Measurements from ENCODE around the gene IGSF3.

The IGSF3 gene

DNA sequence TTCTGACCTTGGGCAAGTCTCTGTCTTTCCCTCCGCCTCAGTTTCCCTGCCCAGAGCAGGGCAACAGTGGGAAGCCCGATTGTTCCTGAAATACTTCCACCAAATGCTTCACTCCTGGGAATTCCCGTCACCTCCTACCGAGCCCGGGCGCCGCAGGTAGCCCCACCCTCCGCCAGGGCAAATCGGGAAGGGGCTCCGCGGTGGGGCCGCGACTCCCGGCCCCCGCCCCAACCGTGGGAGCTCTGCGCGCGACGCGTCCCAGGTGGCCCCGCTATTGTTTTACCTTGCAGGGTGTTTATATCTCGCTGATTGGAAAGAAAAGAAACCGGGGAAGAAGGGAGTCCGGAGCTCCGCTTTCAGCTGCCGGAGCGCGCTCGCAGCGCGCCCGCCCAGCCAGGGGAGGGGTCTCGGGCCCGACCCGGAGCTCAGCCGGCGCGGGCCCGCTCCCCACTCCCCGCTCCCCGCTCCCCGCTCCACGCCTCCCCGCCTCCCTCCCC is 407 bp downstream of the IGSF3 start:
- no peaks in the 10 kb centered on the region for H4K20me1 ChIP-seq (ENCODE audit: insufficient read depth, low read length)
- no peaks in the 10 kb centered on the region for H3F3A ChIP-seq (ENCODE audit: insufficient read depth, low read length)
- no peaks in the 10 kb centered on the region for H3K79me2 ChIP-seq (ENCODE audit: low read length)
- no peak for DNase-seq
- H3K27ac ChIP-seq (ENCODE audit: low read length) = no peak overlapping the region
- H3K9ac ChIP-seq (ENCODE audit: low read length) = no peak overlapping the region
- H2AFZ ChIP-seq (ENCODE audit: low read length) = no peak overlapping the region
- H3K4me1 ChIP-seq (ENCODE audit: low read length) = no peaks in the 10 kb centered on the region
- H3K4me3 ChIP-seq (ENCODE audit: low read length) = peak overlapping the region; percentile 54
- no peak for TF ChIP-seq EZH2phosphoT487 (IDR thresholded peaks at IDR 0.05; ENCODE audit: low read length)
- no peak for TF ChIP-seq CTCF (IDR thresholded peaks at IDR 0.05; ENCODE audit: low read length)
- TF ChIP-seq EZH2 (optimal IDR thresholded peaks at IDR 0.05; ENCODE audit: low read depth, low read length) = no peak
- no peaks in the 10 kb centered on the region for H3K9me3 ChIP-seq (replicated peaks; ENCODE audit: insufficient read depth, low read length)
- no peaks in the 10 kb centered on the region for H3K36me3 ChIP-seq (replicated peaks; ENCODE audit: insufficient read depth, low read length)
- no peaks in the 10 kb centered on the region for H3K27me3 ChIP-seq (replicated peaks; ENCODE audit: insufficient read depth, low read length)
- peak overlapping the region; percentile 54; the same call in 1 of the 2 replicates for H3K4me2 ChIP-seq (ENCODE audit: low read depth, low read length)
- no peaks in the 10 kb centered on the region for H3K9me2 ChIP-seq (replicated peaks; ENCODE audit: insufficient read depth, low read length)

DNA sequence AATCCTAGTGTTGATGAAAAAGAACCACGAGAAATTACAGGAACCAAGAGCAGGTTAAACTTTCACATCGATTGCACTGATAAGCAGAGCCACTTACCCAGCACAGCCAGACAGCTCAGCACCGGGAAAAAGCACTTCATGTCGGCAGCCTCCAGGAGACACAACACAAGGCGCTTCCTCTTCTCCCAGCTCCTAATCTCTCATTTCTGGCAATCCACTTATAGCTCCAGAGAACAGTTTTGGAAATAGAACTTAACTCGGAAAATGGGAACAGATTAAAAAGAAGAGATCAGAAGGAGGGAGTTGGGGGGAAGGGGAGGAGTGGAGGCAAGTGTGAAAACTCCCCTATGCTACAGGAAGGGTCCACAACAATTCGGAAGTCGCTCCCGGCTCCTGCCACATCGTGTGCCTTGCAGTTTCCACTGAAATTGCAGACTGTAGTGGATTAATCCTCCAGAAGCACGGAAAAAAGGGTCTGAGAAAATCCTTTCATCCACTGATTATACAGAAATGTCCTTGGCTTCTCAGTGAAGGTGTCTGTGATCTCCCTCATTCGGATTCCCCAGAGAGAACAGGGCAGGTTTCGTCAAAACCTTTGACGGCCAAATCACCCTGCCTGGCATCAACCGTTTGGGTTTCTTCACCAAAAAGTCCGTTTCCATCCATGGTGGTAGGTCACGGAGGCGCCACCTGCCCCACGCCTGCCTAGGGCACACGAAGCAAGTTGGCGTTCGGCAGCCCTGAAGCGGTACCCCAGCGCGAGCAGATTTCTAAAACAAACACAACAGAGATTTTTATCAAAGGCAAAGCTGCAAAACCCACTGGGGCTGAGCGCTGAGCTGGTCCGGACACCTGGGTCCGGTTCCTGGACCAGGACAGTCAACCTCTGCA is 1.1 kb downstream of the IGSF3 start:
- H3K27ac ChIP-seq (ENCODE audit: low read length) = no peak overlapping the region
- no peak for DNase-seq
- H3K4me3 ChIP-seq (ENCODE audit: low read length) = peak overlapping the region; percentile 54; the same call in 1 of the 2 replicates
- no peaks in the 10 kb centered on the region for H3K27me3 ChIP-seq (replicated peaks; ENCODE audit: insufficient read depth, low read length)
- H3K4me2 ChIP-seq (ENCODE audit: low read depth, low read length) = peak overlapping the region; percentile 54; the same call in 1 of the 2 replicates
- no peaks in the 10 kb centered on the region for H3K4me1 ChIP-seq (ENCODE audit: low read length)
- H3K9ac ChIP-seq (ENCODE audit: low read length) = no peak overlapping the region
- TF ChIP-seq CTCF (IDR thresholded peaks at IDR 0.05; ENCODE audit: low read length) (no peak), EZH2 (optimal IDR thresholded peaks at IDR 0.05; ENCODE audit: low read depth, low read length) (no peak), EZH2phosphoT487 (IDR thresholded peaks at IDR 0.05; ENCODE audit: low read length) (no peak)
- H3K9me2 ChIP-seq (replicated peaks; ENCODE audit: insufficient read depth, low read length) = no peaks in the 10 kb centered on the region
- H3K9me3 ChIP-seq (replicated peaks; ENCODE audit: insufficient read depth, low read length) = no peaks in the 10 kb centered on the region
- H3F3A ChIP-seq (ENCODE audit: insufficient read depth, low read length) = no peaks in the 10 kb centered on the region
- H4K20me1 ChIP-seq (ENCODE audit: insufficient read depth, low read length) = no peaks in the 10 kb centered on the region
- no peak overlapping the region for H2AFZ ChIP-seq (ENCODE audit: low read length)
- H3K36me3 ChIP-seq (replicated peaks; ENCODE audit: insufficient read depth, low read length) = no peaks in the 10 kb centered on the region
- H3K79me2 ChIP-seq (ENCODE audit: low read length) = no peaks in the 10 kb centered on the region

- H3K27me3 ChIP-seq (replicated peaks; ENCODE audit: insufficient read depth, low read length) = no peaks in the 10 kb centered on the region
- no peak for TF ChIP-seq EZH2 (optimal IDR thresholded peaks at IDR 0.05; ENCODE audit: low read depth, low read length)
- no peak for TF ChIP-seq CTCF (IDR thresholded peaks at IDR 0.05; ENCODE audit: low read length)
- TF ChIP-seq EZH2phosphoT487 (IDR thresholded peaks at IDR 0.05; ENCODE audit: low read length) = no peak
- H3K79me2 ChIP-seq (ENCODE audit: low read length) = no peaks in the 10 kb centered on the region
- no peak overlapping the region for H3K4me3 ChIP-seq (ENCODE audit: low read length)
- H3K36me3 ChIP-seq (replicated peaks; ENCODE audit: insufficient read depth, low read length) = no peaks in the 10 kb centered on the region
- H3K9me2 ChIP-seq (replicated peaks; ENCODE audit: insufficient read depth, low read length) = no peaks in the 10 kb centered on the region
- no peak for DNase-seq
- H3K9ac ChIP-seq (ENCODE audit: low read length) = no peak overlapping the region
- no peak overlapping the region for H3K27ac ChIP-seq (ENCODE audit: low read length)
- H3K4me2 ChIP-seq (ENCODE audit: low read depth, low read length) = no peak overlapping the region
- H2AFZ ChIP-seq (ENCODE audit: low read length) = no peak overlapping the region
- no peaks in the 10 kb centered on the region for H3F3A ChIP-seq (ENCODE audit: insufficient read depth, low read length)
- H3K9me3 ChIP-seq (replicated peaks; ENCODE audit: insufficient read depth, low read length) = no peaks in the 10 kb centered on the region
- no peaks in the 10 kb centered on the region for H4K20me1 ChIP-seq (ENCODE audit: insufficient read depth, low read length)
- no peaks in the 10 kb centered on the region for H3K4me1 ChIP-seq (ENCODE audit: low read length)
Measured at GRCh38 chr1:116664978-116665371, 2.6 kb downstream of the IGSF3 start.

All from MM.1S (cell line).